ENCODE data around the gene BCL11A.

The BCL11A gene

DNA sequence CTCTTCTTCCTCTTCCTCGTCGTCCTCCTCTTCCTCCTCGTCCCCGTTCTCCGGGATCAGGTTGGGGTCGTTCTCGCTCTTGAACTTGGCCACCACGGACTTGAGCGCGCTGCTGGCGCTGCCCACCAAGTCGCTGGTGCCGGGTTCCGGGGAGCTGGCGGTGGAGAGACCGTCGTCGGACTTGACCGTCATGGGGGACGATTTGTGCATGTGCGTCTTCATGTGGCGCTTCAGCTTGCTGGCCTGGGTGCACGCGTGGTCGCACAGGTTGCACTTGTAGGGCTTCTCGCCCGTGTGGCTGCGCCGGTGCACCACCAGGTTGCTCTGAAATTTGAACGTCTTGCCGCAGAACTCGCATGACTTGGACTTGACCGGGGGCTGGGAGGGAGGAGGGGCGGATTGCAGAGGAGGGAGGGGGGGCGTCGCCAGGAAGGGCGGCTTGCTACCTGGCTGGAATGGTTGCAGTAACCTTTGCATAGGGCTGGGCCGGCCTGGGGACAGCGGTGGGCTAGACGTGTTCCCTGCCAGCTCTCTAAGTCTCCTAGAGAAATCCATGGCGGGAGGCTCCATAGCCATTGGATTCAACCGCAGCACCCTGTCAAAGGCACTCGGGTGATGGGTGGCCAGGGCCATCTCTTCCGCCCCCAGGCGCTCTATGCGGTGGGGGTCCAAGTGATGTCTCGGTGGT lies 91.9 kb downstream of the BCL11A start:
- H3K27ac ChIP-seq (ENCODE audit: poor library complexity, severe bottlenecking) = no peak overlapping the region
- H3K4me3 ChIP-seq (ENCODE audit: severe bottlenecking) = no peak overlapping the region
- no peak for ATAC-seq (ENCODE audit: low read depth)
- TF ChIP-seq, protein P1, sequence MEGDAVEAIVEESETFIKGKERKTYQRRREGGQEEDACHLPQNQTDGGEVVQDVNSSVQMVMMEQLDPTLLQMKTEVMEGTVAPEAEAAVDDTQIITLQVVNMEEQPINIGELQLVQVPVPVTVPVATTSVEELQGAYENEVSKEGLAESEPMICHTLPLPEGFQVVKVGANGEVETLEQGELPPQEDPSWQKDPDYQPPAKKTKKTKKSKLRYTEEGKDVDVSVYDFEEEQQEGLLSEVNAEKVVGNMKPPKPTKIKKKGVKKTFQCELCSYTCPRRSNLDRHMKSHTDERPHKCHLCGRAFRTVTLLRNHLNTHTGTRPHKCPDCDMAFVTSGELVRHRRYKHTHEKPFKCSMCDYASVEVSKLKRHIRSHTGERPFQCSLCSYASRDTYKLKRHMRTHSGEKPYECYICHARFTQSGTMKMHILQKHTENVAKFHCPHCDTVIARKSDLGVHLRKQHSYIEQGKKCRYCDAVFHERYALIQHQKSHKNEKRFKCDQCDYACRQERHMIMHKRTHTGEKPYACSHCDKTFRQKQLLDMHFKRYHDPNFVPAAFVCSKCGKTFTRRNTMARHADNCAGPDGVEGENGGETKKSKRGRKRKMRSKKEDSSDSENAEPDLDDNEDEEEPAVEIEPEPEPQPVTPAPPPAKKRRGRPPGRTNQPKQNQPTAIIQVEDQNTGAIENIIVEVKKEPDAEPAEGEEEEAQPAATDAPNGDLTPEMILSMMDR (IDR thresholded peaks at IDR 0.05; ENCODE audit: poor library complexity, severe bottlenecking) = no peak
- no peaks in the 10 kb centered on the region for H3K9me3 ChIP-seq (ENCODE audit: severe bottlenecking)
- H3K4me1 ChIP-seq (ENCODE audit: insufficient read depth, poor library complexity, severe bottlenecking) = peaks cover 8% of the 10 kb centered on the region
- no peaks in the 10 kb centered on the region for H3K27me3 ChIP-seq (ENCODE audit: insufficient read depth, poor library complexity, severe bottlenecking)
- H3K36me3 ChIP-seq (ENCODE audit: low read depth) = no peaks in the 10 kb centered on the region
- no peak for DNase-seq (ENCODE audit: low spot score)

DNA sequence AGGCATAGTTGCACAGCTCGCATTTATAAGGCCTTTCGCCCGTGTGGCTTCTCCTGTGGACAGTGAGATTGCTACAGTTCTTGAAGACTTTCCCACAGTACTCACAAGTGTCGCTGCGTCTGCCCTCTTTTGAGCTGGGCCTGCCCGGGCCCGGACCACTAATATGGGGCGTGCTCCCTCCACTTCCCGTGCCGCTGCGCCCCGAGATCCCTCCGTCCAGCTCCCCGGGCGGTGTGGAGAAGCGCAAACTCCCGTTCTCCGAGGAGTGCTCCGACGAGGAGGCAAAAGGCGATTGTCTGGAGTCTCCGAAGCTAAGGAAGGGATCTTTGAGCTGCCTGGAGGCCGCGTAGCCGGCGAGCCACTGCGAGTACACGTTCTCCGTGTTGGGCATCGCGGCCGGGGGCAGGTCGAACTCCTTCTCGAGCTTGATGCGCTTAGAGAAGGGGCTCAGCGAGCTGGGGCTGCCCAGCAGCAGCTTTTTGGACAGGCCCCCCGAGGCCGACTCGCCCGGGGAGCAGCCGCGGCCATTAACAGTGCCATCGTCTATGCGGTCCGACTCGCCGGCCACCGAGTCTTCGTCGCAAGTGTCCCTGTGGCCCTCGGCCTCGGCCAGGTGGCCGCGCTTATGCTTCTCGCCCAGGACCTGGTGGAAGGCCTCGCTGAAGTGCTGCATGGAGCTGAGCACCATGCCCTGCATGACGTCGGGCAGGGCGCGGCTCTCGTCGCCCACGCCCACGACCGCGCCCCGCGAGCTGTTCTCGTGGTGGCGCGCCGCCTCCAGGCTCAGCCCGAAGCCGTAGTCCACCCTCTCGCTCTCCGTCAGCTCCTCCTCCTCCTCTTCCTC lies 92.7 kb downstream of the BCL11A start:
- H3K27ac ChIP-seq (ENCODE audit: poor library complexity, severe bottlenecking) = no peak overlapping the region
- ATAC-seq (ENCODE audit: low read depth) (no peak), DNase-seq (ENCODE audit: low spot score) (no peak)
- H3K9me3 ChIP-seq (ENCODE audit: severe bottlenecking) = no peaks in the 10 kb centered on the region
- no peak overlapping the region for H3K4me3 ChIP-seq (ENCODE audit: severe bottlenecking)
- H3K36me3 ChIP-seq (ENCODE audit: low read depth) = no peaks in the 10 kb centered on the region
- peaks cover 4% of the 10 kb centered on the region for H3K4me1 ChIP-seq (ENCODE audit: insufficient read depth, poor library complexity, severe bottlenecking)
- TF ChIP-seq, protein P1 (IDR thresholded peaks at IDR 0.05; ENCODE audit: poor library complexity, severe bottlenecking) = no peak
- H3K27me3 ChIP-seq (ENCODE audit: insufficient read depth, poor library complexity, severe bottlenecking) = no peaks in the 10 kb centered on the region

DNA sequence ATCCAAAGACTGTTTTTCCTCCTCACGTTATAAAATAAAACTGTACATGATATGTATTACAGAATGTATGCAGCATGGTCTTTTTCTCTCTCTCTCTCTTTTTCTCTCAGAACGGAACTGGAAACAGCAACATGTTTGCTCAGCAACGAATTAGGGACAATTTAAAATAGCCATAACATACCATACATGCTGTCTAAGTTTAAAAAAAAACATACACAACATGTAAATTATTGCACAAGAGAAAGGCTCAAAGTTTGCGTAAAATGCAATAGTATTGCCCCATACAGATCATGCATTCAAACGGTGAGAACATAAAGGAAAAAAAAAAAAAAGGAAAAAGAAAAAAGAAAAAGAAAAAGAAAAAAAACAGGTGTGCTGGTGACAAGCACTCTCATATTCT lies 93.6 kb downstream of the BCL11A start:
- DNase-seq (ENCODE audit: low spot score) (no peak), ATAC-seq (ENCODE audit: low read depth) (no peak)
- Histone ChIP-seq H3K27me3 (ENCODE audit: insufficient read depth, poor library complexity, severe bottlenecking) (no peaks in the 10 kb centered on the region), H3K9me3 (ENCODE audit: severe bottlenecking) (no peaks in the 10 kb centered on the region), H3K4me1 (ENCODE audit: insufficient read depth, poor library complexity, severe bottlenecking) (no peaks in the 10 kb centered on the region), H3K4me3 (ENCODE audit: severe bottlenecking) (no peak overlapping the region), H3K36me3 (ENCODE audit: low read depth) (no peaks in the 10 kb centered on the region), H3K27ac (ENCODE audit: poor library complexity, severe bottlenecking) (no peak overlapping the region)
- TF ChIP-seq, protein P1 (IDR thresholded peaks at IDR 0.05; ENCODE audit: poor library complexity, severe bottlenecking) = no peak

DNA sequence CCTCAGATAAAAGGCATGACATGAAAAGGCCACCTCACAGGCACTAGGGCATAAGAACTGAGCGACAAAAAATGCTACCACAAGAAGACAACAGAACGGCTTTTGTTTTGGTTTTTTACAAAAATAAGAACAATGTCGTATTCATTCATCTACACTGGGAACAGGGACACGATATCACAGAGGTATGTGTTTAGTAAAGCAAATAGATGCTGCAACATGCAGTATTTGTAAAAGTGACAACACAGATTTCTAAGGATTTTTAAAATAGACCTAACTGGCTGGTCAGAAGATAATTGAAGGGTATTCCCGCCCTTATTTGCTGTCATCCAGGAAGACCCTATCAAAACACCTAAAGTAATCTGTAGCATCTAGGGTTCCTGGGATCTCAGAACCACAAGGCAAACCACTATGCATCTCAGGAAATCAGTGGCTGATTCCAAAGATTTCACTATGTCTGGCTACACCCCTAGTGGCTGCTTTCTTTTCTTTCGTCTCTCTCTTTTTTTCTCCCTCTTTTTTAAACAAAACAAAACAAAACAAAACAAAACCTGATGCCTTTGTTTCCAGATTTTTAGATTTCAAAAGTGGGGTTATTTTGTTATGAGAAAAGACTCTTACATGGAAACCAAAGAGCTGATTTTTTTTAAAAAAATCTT lies 97.2 kb downstream of the BCL11A start:
- H3K36me3 ChIP-seq (ENCODE audit: low read depth) = no peaks in the 10 kb centered on the region

More for the DNA sequence above, 97.2 kb downstream of the BCL11A start:
- no peaks in the 10 kb centered on the region for H3K9me3 ChIP-seq (ENCODE audit: severe bottlenecking)
- DNase-seq (ENCODE audit: low spot score) (no peak), ATAC-seq (ENCODE audit: low read depth) (no peak)
- H3K27ac ChIP-seq (ENCODE audit: poor library complexity, severe bottlenecking) = no peak overlapping the region
- H3K4me1 ChIP-seq (ENCODE audit: insufficient read depth, poor library complexity, severe bottlenecking) = no peaks in the 10 kb centered on the region
- H3K4me3 ChIP-seq (ENCODE audit: severe bottlenecking) = no peak overlapping the region
- TF ChIP-seq, protein P1 (IDR thresholded peaks at IDR 0.05; ENCODE audit: poor library complexity, severe bottlenecking) = no peak
- H3K27me3 ChIP-seq (ENCODE audit: insufficient read depth, poor library complexity, severe bottlenecking) = no peaks in the 10 kb centered on the region

All from RWPE2 (cell line).